Right renal cortex interstitium (tissue), 3 donors: ENCODE data around the gene PLEKHM2. TPM values are rescaled to one million over a fixed set of nuclear protein-coding genes. Genes with fewer than 3 reads are reported as not detected.

Experiments
- DNase-seq, 3 donors: peaks; one replicate each; pipeline ENCODE4 v3.0.0-alpha.2; 2013; ENCODE audit warnings: low read depth in 3 of 3, low spot score in 2 of 3
- polyA plus RNA-seq, 3 donors: library from polyadenylated mRNA; unstranded; fragments of 120-200 nt; gene quantifications; one replicate each; pipeline ENCODE4 v1.2.1, GENCODE V29; 2013; ENCODE audit not compliant: insufficient read length in 3 of 3

Gene PLEKHM2
- polyA plus RNA-seq, 3 donors, result 37.9 to 46.7 (median 43.0) TPM

- DNase-seq, result no peak
Measured at GRCh38 chr1:15722836-15723532, 38.9 kb downstream of the PLEKHM2 start.

GRCh38 chr1:15723631-15724246, 39.6 kb downstream of the PLEKHM2 start:
- DNase-seq, result no peak

GRCh38 chr1:15724949-15725880, 41.1 kb downstream of the PLEKHM2 start:
- no peak for DNase-seq

- no peak for DNase-seq
Measured at GRCh38 chr1:15726508-15726907, 42.4 kb downstream of the PLEKHM2 start.

GRCh38 chr1:15727021-15727420, 42.9 kb downstream of the PLEKHM2 start:
- no peak for DNase-seq

DNA sequence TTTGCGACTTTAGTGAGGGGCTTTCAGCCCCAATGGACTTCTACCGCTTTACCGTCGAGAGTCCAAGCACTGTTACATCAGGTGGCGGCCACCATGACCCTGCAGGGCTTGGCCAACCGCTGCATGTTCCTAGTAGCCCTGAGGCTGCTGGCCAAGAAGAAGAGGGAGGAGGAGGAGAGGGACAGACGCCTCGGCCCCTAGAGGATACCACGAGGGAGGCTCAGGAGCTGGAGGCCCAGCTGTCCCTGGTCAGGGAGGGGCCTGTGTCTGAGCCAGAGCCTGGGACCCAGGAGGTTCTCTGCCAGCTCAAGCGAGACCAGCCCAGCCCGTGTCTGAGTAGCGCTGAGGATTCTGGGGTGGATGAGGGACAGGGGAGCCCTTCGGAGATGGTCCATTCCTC, 43.3 kb downstream of the PLEKHM2 start:
- DNase-seq, result no peak

DNA sequence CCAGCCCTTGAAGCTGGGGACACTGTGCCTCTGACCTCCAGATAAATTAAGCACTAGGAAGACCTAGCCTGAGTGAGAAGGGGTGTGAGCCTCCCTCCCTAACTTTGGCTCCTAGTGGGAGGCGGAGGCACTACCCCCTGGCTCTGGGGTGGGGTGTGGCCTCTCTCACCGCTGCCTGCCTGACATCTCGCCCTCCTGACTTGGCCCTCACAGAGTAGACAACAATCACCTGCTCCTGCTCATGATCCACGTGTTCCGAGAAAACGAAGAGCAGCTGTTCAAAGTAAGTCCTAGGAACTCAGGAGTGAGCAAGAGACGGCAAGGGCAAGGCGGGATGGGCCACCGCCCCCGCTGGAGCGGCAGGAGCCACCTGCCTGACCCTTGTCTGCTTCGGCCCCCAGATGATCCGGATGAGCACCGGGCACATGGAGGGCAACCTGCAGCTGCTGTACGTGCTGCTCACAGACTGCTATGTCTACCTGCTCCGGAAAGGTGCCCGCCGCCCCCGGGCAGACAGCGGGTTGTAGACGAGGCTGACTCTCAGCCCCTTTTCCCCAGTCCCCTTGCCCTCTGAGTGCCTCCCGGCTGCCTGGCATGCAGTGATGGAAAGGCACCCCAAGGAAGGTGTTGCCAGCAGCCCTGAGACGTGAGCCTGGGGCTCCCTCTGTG, 43.9 kb downstream of the PLEKHM2 start:
- DNase-seq, result no peak

DNA sequence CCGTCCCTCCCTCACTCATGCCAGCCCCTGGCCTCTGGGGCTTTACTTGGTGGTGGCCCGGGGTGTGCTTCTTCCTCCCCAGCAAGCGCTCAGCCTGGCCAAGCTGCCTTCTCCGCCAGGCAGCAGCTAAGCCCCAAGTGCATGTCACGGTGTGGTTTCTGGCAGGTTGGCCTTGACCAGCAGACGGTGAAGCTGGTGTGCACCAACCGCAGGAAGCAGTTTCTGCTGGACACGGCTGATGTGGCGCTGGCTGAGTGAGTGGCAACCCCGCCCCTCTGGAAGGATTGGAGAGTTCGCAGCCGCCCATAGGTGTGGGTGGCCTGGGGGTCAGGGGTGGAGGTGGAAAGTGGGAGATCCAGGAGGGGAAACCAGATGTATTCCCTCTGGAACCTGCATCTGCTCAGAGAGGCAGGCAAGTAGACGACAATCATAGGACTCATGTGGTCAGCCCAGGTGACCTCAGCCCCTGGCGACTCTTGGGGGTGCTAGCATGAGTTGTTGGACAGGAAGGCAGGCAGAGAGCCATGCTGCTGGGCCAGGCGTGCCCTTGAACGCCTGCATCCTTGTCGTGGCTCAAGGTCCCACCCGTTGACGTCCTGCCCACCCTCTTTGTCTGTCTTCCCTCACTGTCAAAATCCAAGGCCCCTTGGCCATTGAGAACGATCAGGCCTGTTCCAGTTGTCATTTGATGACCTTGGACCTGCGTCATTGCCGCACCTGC, 45.0 kb downstream of the PLEKHM2 start:
- DNase-seq, result no peak

DNA sequence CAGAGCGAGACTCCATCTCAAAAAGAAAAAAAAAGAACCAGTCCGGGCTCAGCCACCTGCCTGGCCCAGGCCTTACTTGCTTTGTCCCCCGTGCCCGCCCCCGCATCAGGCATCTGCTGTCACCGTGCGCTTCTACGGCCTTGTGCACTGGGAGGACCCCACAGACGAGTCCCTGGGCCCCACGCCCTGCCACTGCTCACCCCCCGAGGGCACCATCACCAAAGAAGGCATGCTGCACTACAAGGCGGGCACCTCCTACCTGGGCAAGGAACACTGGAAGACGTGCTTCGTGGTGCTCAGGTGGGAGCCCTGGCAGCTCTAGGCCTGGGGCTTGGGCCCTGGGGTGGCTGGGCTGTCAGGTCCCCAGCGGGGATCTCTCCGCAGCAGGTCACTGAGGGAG, 46.3 kb downstream of the PLEKHM2 start:
- no peak for DNase-seq

GRCh38 chr1:15730936-15731335, 46.8 kb downstream of the PLEKHM2 start:
- no peak for DNase-seq

DNA sequence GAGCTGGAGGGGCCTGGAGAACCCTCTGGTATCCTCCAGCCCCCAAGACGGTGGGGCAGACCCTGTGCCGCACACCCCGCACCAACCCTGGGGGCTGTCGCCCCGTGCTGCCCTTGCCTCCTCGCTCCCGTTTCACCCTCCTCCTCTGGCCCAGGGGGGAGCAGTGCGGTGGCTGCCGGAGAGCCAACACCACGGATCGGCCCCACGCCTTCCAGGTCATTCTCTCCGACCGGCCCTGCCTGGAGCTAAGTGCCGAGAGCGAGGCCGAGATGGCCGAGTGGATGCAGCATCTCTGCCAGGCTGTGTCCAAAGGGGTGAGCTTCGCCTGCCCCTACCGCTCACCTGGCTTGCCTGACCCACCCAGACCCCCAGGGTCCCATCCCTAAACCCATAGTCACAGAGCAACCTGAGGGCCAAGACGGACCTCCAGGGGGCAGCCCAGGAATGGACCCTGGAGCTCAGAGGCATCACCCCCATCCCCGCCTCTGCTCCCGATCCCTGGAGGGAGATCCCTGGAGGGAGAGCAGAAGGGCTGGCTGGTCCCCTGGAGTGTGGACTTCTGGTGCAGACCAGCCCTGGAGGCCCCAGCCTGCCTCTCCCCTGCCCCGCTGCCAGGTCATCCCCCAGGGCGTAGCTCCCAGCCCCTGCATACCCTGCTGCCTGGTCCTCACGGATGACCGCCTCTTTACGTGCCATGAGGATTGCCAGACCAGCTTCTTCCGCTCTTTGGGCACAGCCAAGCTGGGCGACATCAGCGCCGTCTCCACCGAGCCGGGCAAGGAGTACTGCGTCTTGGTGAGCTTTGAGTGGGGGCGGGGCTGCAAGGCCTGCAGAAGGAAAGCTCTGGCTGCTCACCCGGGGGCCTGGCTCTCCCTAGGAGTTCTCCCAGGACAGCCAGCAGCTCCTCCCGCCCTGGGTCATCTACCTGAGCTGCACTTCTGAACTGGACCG, 47.9 kb downstream of the PLEKHM2 start:
- no peak for DNase-seq

GRCh38 chr1:15732686-15733081, 48.6 kb downstream of the PLEKHM2 start:
- DNase-seq, result no peak

GRCh38 chr1:15733218-15733725, 49.2 kb downstream of the PLEKHM2 start:
- DNase-seq, result no peak

DNA sequence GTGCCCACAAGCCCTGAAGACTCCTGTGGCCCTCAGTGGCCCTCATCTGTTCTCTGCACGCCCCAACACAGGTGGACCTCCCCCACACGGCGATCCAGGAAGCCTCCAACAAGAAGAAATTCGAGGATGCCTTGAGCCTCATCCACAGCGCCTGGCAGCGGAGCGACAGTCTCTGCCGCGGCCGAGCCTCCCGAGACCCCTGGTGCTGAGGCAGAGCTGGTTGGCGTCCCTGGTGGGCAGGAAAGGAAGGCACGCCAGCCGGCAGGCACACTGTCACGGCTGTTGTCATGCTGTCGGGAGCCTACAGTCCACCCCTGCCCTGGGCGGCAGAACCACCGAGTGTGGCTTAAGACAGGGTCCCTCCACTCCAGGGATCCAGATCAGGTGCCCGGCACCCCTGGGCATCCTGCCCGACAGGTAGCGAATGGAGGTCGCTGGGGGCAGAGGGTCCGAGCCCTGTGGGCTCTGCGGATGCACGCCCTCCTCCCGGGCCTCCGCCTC, 49.7 kb downstream of the PLEKHM2 start:
- no peak for DNase-seq

- no peak for DNase-seq
Measured at GRCh38 chr1:15734296-15734695, 50.2 kb downstream of the PLEKHM2 start.

DNA sequence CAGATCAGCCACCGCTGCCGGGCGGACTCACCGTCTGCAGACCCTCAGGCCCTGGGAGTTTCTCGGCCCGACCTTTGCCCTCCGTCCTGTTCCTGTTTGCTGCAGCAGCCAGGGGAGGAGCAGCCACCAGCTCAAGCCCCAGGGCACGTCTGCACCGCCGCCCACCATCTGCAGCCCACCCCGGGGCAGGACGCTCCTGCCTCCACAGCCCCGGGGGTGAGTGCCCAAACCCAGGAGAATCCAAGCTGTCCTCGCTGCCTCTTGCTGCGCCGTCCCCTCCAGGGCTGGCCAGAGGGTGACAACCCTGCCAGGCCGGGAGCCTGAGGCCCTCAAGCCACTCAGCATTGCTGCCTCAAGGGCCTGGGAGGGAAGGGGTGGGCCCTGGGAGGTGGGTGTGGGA, 50.8 kb downstream of the PLEKHM2 start:
- no peak for DNase-seq

DNA sequence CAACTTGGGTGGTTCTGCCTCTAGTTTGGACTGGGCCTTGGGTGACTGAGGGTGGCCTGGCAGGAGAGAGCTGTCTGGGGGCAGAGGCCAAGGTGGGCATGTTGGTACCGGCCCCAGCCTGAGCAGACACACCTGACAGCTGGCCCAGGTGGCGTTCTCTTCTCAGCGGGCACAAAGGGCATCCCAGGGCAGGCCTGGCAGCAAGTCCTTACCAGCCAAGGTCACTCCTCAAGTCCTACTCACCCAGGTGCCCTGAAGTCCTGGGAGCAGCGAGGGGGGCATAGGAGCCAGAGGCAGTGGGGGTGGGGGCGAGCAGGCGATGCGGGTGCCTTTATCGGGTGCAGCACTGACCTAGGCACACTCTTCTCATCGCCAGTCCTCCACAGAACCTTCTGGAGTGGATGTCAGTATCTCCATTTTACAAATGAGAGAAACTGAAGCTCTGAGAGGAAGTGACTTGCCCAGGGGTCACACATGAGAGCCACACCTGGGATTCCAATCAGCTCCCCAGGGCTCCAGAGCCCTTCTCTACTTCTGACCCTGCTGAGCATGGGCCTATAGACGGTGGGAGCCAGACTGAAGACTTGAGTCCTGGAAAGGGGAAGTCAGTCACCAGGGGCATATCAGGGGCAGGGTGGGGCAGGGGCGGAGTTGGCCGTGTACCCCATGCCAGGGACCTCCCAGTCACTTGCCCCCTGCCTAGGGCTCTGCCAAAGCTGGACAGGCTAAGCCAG, 51.4 kb downstream of the PLEKHM2 start:
- DNase-seq, result no peak
